Astrocyte (in vitro differentiated cells and primary cell): ENCODE results near the gene NCOA1. TPM values are rescaled to one million over a fixed set of nuclear protein-coding genes. Genes with fewer than 3 reads are reported as not detected.

Source experiments
- DNase-seq: peaks from one replicate; pipeline ENCODE4 v3.0.0-alpha.2; 2010; ENCODE audit warnings: low read depth
- FAIRE-seq: peaks from 2 replicates; lab custom pipeline; 2011; peaks lifted over from hg19 to GRCh38; lab: Jason Lieb, UNC
- H2AFZ ChIP-seq: 2 replicates; pipeline ENCODE4 v1.6.0; 2012; ENCODE audit warnings: low read depth, low read length, inconsistent platforms
- H3K27ac ChIP-seq: 2 replicates; pipeline ENCODE4 v1.5.1; 2011; ENCODE audit warnings: low read depth, low read length, inconsistent platforms
- H3K27me3 ChIP-seq: 2 replicates; pipeline ENCODE4 v1.6.0; 2011; ENCODE audit warnings: low read length, inconsistent platforms; ENCODE audit not compliant: insufficient read depth
- H3K36me3 ChIP-seq: 2 replicates; pipeline ENCODE4 v1.5.1; 2011; ENCODE audit warnings: low read length, inconsistent platforms; ENCODE audit not compliant: insufficient read depth
- H3K4me1 ChIP-seq: 2 replicates; pipeline ENCODE4 v1.5.1; 2011; ENCODE audit warnings: low read length, inconsistent platforms; ENCODE audit not compliant: insufficient read depth
- H3K4me2 ChIP-seq: 2 replicates; pipeline ENCODE4 v1.6.0; 2012; ENCODE audit warnings: low read length, inconsistent platforms
- H3K4me3 ChIP-seq: 2 replicates; pipeline ENCODE4 v1.5.1; 2011; ENCODE audit warnings: low read depth, mild to moderate bottlenecking, low read length, inconsistent platforms; ENCODE audit not compliant: insufficient read depth
- H3K79me2 ChIP-seq: 2 replicates; pipeline ENCODE4 v1.6.0; 2012; ENCODE audit warnings: mild to moderate bottlenecking, low read length, inconsistent platforms; ENCODE audit not compliant: insufficient read depth
- H3K9ac ChIP-seq: 2 replicates; pipeline ENCODE4 v1.6.0; 2012; ENCODE audit warnings: mild to moderate bottlenecking, low read length, inconsistent platforms
- H3K9me3 ChIP-seq: 2 replicates; pipeline ENCODE4 v1.5.1; 2012; ENCODE audit warnings: low read depth, mild to moderate bottlenecking, low read length, inconsistent platforms; ENCODE audit not compliant: insufficient read depth
- H4K20me1 ChIP-seq: 2 replicates; pipeline ENCODE4 v1.6.0; 2012; ENCODE audit warnings: low read length, inconsistent platforms; ENCODE audit not compliant: insufficient read depth
- H3K27ac Mint-ChIP-seq: one replicate; pipeline ENCODE4 v1.8.0; 2021; ENCODE audit warnings: mild to moderate bottlenecking, mixed read lengths; ENCODE audit not compliant: unreplicated experiment
- H3K27me3 Mint-ChIP-seq: one replicate; pipeline ENCODE4 v1.8.0; 2021; ENCODE audit warnings: low read depth, mixed read lengths; ENCODE audit not compliant: unreplicated experiment
- H3K36me3 Mint-ChIP-seq: one replicate; pipeline ENCODE4 v1.8.0; 2021; ENCODE audit warnings: low read depth, mixed read lengths; ENCODE audit not compliant: unreplicated experiment
- H3K4me1 Mint-ChIP-seq: one replicate; pipeline ENCODE4 v1.8.0; 2021; ENCODE audit warnings: low read depth, mixed read lengths; ENCODE audit not compliant: unreplicated experiment
- H3K4me3 Mint-ChIP-seq: one replicate; pipeline ENCODE4 v1.8.0; 2021; ENCODE audit warnings: mild to moderate bottlenecking, moderate library complexity, mixed read lengths; ENCODE audit not compliant: unreplicated experiment
- H3K9me3 Mint-ChIP-seq: one replicate; pipeline ENCODE4 v1.8.0; 2021; ENCODE audit warnings: mild to moderate bottlenecking, mixed read lengths; ENCODE audit not compliant: unreplicated experiment
- CTCF ChIP-seq: IDR thresholded peaks from 2 replicates; pipeline ENCODE4 v1.5.1; 2011; ENCODE audit warnings: low read depth, mild to moderate bottlenecking, inconsistent platforms, low read length, moderate library complexity; ENCODE audit not compliant: insufficient read depth
- EZH2 ChIP-seq: IDR thresholded peaks from 2 replicates; pipeline ENCODE4 v1.6.1; 2012; ENCODE audit warnings: mild to moderate bottlenecking, low read length, inconsistent platforms; ENCODE audit not compliant: insufficient read depth
- total RNA-seq: library from RNA; stranded (reverse); gene quantifications from 2 replicates; pipeline ENCODE4 v1.2.1, GENCODE V29; 2021

NCOA1 gene
- total RNA-seq, 1 donor from 2014 or later = 14.7 TPM

GRCh38 chr2:24459224-24460161, 31.6 kb upstream of the NCOA1 start:
- peaks cover 10% of the 10 kb centered on the region for H3K27me3 Mint-ChIP-seq
- no peaks in the 10 kb centered on the region for H3K36me3 Mint-ChIP-seq
- no peaks in the 10 kb centered on the region for H3K36me3 ChIP-seq

GRCh38 chr2:24461685-24462084, 29.4 kb upstream of the NCOA1 start:
- no peak overlapping the region for H3K4me2 ChIP-seq
- DNase-seq (no peak), FAIRE-seq (no peak)
- H3K4me3 ChIP-seq = no peak overlapping the region
- Mint-ChIP-seq H3K4me1 (peaks cover 15% of the 10 kb centered on the region), H3K4me3 (no peak overlapping the region), H3K36me3 (no peaks in the 10 kb centered on the region), H3K27me3 (peaks cover 10% of the 10 kb centered on the region), H3K9me3 (no peaks in the 10 kb centered on the region), H3K27ac (no peak overlapping the region)
- H3K9me3 ChIP-seq = no peaks in the 10 kb centered on the region
- no peak overlapping the region for H2AFZ ChIP-seq
- H3K4me1 ChIP-seq = peaks cover 4% of the 10 kb centered on the region
- no peak overlapping the region for H3K9ac ChIP-seq
- H4K20me1 ChIP-seq = no peaks in the 10 kb centered on the region
- no peak for TF ChIP-seq CTCF
- TF ChIP-seq EZH2 = no peak
- H3K79me2 ChIP-seq = no peaks in the 10 kb centered on the region
- no peak overlapping the region for H3K27ac ChIP-seq
- no peaks in the 10 kb centered on the region for H3K27me3 ChIP-seq
- no peaks in the 10 kb centered on the region for H3K36me3 ChIP-seq

More at GRCh38 chr2:24459224-24460161, 31.6 kb upstream of the NCOA1 start:
- Histone ChIP-seq H3K9me3 (no peaks in the 10 kb centered on the region), H2AFZ (no peak overlapping the region), H3K27me3 (no peaks in the 10 kb centered on the region), H3K9ac (no peak overlapping the region), H4K20me1 (no peaks in the 10 kb centered on the region), H3K4me3 (no peak overlapping the region), H3K79me2 (no peaks in the 10 kb centered on the region), H3K4me2 (no peak overlapping the region), H3K27ac (no peak overlapping the region), H3K4me1 (peaks cover 8% of the 10 kb centered on the region)
- H3K4me3 Mint-ChIP-seq = no peak overlapping the region
- no peak for TF ChIP-seq EZH2
- TF ChIP-seq CTCF = no peak
- H3K27ac Mint-ChIP-seq = no peak overlapping the region
- peaks cover 18% of the 10 kb centered on the region for H3K4me1 Mint-ChIP-seq
- H3K9me3 Mint-ChIP-seq = no peaks in the 10 kb centered on the region
- no peak for DNase-seq
- no peak for FAIRE-seq

- Histone ChIP-seq H3K9me3 (no peaks in the 10 kb centered on the region), H3K9ac (no peak overlapping the region), H4K20me1 (no peaks in the 10 kb centered on the region), H3K36me3 (no peaks in the 10 kb centered on the region), H3K4me3 (no peak overlapping the region), H3K4me2 (no peak overlapping the region), H3K27ac (no peak overlapping the region), H3K79me2 (no peaks in the 10 kb centered on the region), H2AFZ (no peak overlapping the region), H3K27me3 (no peaks in the 10 kb centered on the region), H3K4me1 (no peaks in the 10 kb centered on the region)
- FAIRE-seq = no peak
- Mint-ChIP-seq H3K27ac (no peak overlapping the region), H3K4me3 (no peak overlapping the region), H3K36me3 (no peaks in the 10 kb centered on the region), H3K9me3 (no peaks in the 10 kb centered on the region), H3K4me1 (peaks cover 9% of the 10 kb centered on the region), H3K27me3 (peaks cover 10% of the 10 kb centered on the region)
- TF ChIP-seq CTCF (no peak), EZH2 (no peak)
- DNase-seq = no peak
Observed at GRCh38 chr2:24463271-24463670, 27.8 kb upstream of the NCOA1 start.
